H9 (cell line): Measurements from ENCODE around the gene OVOL2. TPM values are rescaled to one million over a fixed set of nuclear protein-coding genes. Genes with fewer than 3 reads are reported as not detected.

Experiments used
- DNase-seq: peaks from one replicate; pipeline ENCODE4 v3.0.0-alpha.2; 2017
- H2AFZ ChIP-seq: one replicate; pipeline ENCODE4 v1.6.1; 2013; ENCODE audit warnings: mild to moderate bottlenecking, low read length, control low read depth, moderate library complexity
- H2AK5ac ChIP-seq: 2 replicates; pipeline ENCODE4 v1.6.1; 2013; ENCODE audit warnings: low read length, control low read depth, mixed read lengths; ENCODE audit not compliant: insufficient read length
- H2BK120ac ChIP-seq: one replicate; pipeline ENCODE4 v1.6.1; 2013; ENCODE audit warnings: low read depth, mild to moderate bottlenecking, low read length, control low read depth, inconsistent platforms; ENCODE audit not compliant: poor library complexity, severe bottlenecking
- H2BK12ac ChIP-seq: 2 replicates; pipeline ENCODE4 v1.6.1; 2013; ENCODE audit warnings: low read length, control low read depth, mixed read lengths, low read depth; ENCODE audit not compliant: insufficient read length
- H2BK15ac ChIP-seq: 2 replicates; pipeline ENCODE4 v1.6.1; 2013; ENCODE audit warnings: low read depth, low read length, control low read depth
- H2BK20ac ChIP-seq: one replicate; pipeline ENCODE4 v1.6.1; 2013; ENCODE audit warnings: low read depth, mild to moderate bottlenecking, low read length, control low read depth, inconsistent platforms; ENCODE audit not compliant: poor library complexity, severe bottlenecking
- H2BK5ac ChIP-seq: 2 replicates; pipeline ENCODE4 v1.6.1; 2013; ENCODE audit warnings: low read length, control low read depth, mixed read lengths; ENCODE audit not compliant: insufficient read length
- H3K14ac ChIP-seq: 2 replicates; pipeline ENCODE4 v1.6.1; 2013; ENCODE audit warnings: low read length, control low read depth; ENCODE audit not compliant: insufficient read depth
- H3K18ac ChIP-seq: 2 replicates; pipeline ENCODE4 v1.6.1; 2013; ENCODE audit warnings: low read depth, mild to moderate bottlenecking, mixed read lengths, low read length, control low read depth; ENCODE audit not compliant: insufficient read length
- H3K23ac ChIP-seq: 2 replicates; pipeline ENCODE4 v1.6.1; 2013; ENCODE audit warnings: low read length, control low read depth, mixed read lengths, low read depth; ENCODE audit not compliant: insufficient read length
- H3K23me2 ChIP-seq: 2 replicates; pipeline ENCODE4 v1.6.1; 2013; ENCODE audit warnings: low read depth, mild to moderate bottlenecking, mixed read lengths, low read length, control low read depth; ENCODE audit not compliant: insufficient read length, poor library complexity, severe bottlenecking
- H3K27ac ChIP-seq: 2 replicates; pipeline ENCODE4 v1.5.1; 2013; ENCODE audit warnings: low read length, control low read depth, mixed read lengths, low read depth; ENCODE audit not compliant: insufficient read length
- H3K27me3 ChIP-seq: 2 replicates; pipeline ENCODE4 v1.6.1; 2013; ENCODE audit warnings: low read length, control low read depth, inconsistent platforms; ENCODE audit not compliant: insufficient read depth
- H3K4ac ChIP-seq: 2 replicates; pipeline ENCODE4 v1.6.1; 2013; ENCODE audit warnings: low read depth, mild to moderate bottlenecking, control low read depth, inconsistent platforms, low read length, moderate library complexity
- H3K4me1 ChIP-seq: 2 replicates; pipeline ENCODE4 v1.6.1; 2013; ENCODE audit warnings: low read length, control low read depth, inconsistent platforms; ENCODE audit not compliant: insufficient read depth
- H3K4me2 ChIP-seq: 2 replicates; pipeline ENCODE4 v1.6.1; 2013; ENCODE audit warnings: low read length, control low read depth, mixed read lengths; ENCODE audit not compliant: insufficient read length, insufficient read depth
- H3K56ac ChIP-seq: 2 replicates; pipeline ENCODE4 v1.6.1; 2013; ENCODE audit warnings: low read depth, mild to moderate bottlenecking, mixed read lengths, low read length, control low read depth; ENCODE audit not compliant: insufficient read length
- H3K79me1 ChIP-seq: 2 replicates; pipeline ENCODE4 v1.6.1; 2013; ENCODE audit warnings: low read depth, mild to moderate bottlenecking, moderate library complexity, low read length, control low read depth, inconsistent platforms; ENCODE audit not compliant: insufficient read depth, poor library complexity, severe bottlenecking
- H3K79me2 ChIP-seq: 2 replicates; pipeline ENCODE4 v1.6.1; 2013; ENCODE audit warnings: low read length, control low read depth, inconsistent platforms; ENCODE audit not compliant: insufficient read depth
- H3K9ac ChIP-seq: 2 replicates; pipeline ENCODE4 v1.6.1; 2013; ENCODE audit warnings: low read length, control low read depth, mixed read lengths; ENCODE audit not compliant: insufficient read length; ENCODE audit errors: extremely low read depth
- H3K9me3 ChIP-seq: one replicate; pipeline ENCODE4 v1.6.1; 2013; ENCODE audit warnings: low read depth, low read length, inconsistent platforms; ENCODE audit not compliant: control insufficient read depth
- H3T11ph ChIP-seq: one replicate; pipeline ENCODE4 v1.6.1; 2013; ENCODE audit warnings: mild to moderate bottlenecking, low read length, control low read depth, inconsistent platforms
- H4K20me1 ChIP-seq: one replicate; pipeline ENCODE4 v1.6.1; 2013; ENCODE audit not compliant: control insufficient read depth, insufficient read length, insufficient read depth
- H4K5ac ChIP-seq: 2 replicates; pipeline ENCODE4 v1.6.1; 2013; ENCODE audit warnings: low read depth, mild to moderate bottlenecking, mixed read lengths, low read length, control low read depth; ENCODE audit not compliant: insufficient read length
- H4K8ac ChIP-seq: replicated peaks from 2 replicates; pipeline ENCODE4 v1.6.1; 2013; ENCODE audit warnings: low read length, control low read depth, mixed read lengths, low read depth; ENCODE audit not compliant: insufficient read length
- H4K91ac ChIP-seq: 2 replicates; pipeline ENCODE4 v1.6.1; 2013; ENCODE audit warnings: low read depth, mild to moderate bottlenecking, moderate library complexity, mixed read lengths, low read length, control low read depth; ENCODE audit not compliant: insufficient read length
- H3K27ac Mint-ChIP-seq, 3 experiments: 2 replicates in 2 of 3; 3 replicates in 1 of 3; pipeline ENCODE4 v1.8.0; 2020 to 2021; ENCODE audit warnings: mixed read lengths in 3 of 3, mild to moderate bottlenecking in 1 of 3, moderate library complexity in 1 of 3
- H3K27me3 Mint-ChIP-seq: 2 replicates; pipeline ENCODE4 v1.8.0; 2021; ENCODE audit warnings: low read depth, mild to moderate bottlenecking, moderate library complexity, mixed read lengths
- H3K36me3 Mint-ChIP-seq, 3 experiments: 2 replicates in 2 of 3; 3 replicates in 1 of 3; pipeline ENCODE4 v1.8.0; 2020 to 2021; ENCODE audit warnings: low read depth in 3 of 3, mixed read lengths in 3 of 3; ENCODE audit not compliant: insufficient read depth in 1 of 3
- H3K4me1 Mint-ChIP-seq, 2 experiments: 2 replicates each; pipeline ENCODE4 v1.8.0; 2020; ENCODE audit warnings: mixed read lengths in 2 of 2
- H3K4me3 Mint-ChIP-seq, 2 experiments: 2 replicates in 1 of 2; 3 replicates in 1 of 2; pipeline ENCODE4 v1.8.0; 2020 to 2021; ENCODE audit warnings: mild to moderate bottlenecking in 2 of 2, mixed read lengths in 2 of 2, moderate library complexity in 1 of 2
- H3K9me3 Mint-ChIP-seq, 2 experiments: 2 replicates in 1 of 2; 3 replicates in 1 of 2; pipeline ENCODE4 v1.8.0; 2020; ENCODE audit warnings: mild to moderate bottlenecking in 2 of 2, mixed read lengths in 2 of 2, moderate library complexity in 1 of 2
- WGBS: extraction: QIAGEN DNeasy Blood & Tissue Kit; methylation state at CpG from one replicate; pipeline ENCODE4 v1.1.7; 2013; ENCODE audit warnings: missing lambda C conversion rate, low lambda C conversion rate, mixed read lengths; ENCODE audit not compliant: insufficient read length; ENCODE audit errors: extremely low coverage; 5-methylcytosine and 5-hydroxymethylcytosine counted together
- total RNA-seq: library from RNA; stranded (reverse); gene quantifications from 2 replicates; pipeline ENCODE4 v1.2.1, GENCODE V29; 2021
- TF ChIP-seq, protein P1 (sequence below): fragments of 200-600 bp; sonication (generic); conservative IDR thresholded peaks from 3 replicates; pipeline ENCODE4 v1.8.0; 2021; ENCODE audit warnings: antibody characterized with exemption, mild to moderate bottlenecking

The OVOL2 gene
- total RNA-seq, 1 experiment from 2014 or later, result 5.8 TPM

DNA sequence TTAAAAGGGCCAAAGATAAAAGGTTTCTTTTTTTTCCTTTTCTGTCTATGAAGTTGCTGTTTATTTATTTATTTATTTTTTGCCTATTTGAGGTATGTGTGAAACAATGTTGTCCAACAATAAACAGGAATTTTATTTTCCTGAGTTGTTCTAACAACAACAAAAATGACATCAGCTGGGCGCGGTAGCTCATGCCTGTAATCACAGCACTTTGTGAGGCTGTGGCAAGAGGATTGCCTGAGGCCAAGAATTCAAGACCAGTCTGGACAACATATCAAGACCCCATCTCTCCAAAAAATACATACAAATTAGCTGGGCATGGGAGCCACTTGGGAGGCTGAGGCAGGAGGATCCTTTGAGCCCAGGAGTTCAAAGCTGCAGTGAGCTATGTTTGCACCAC is 44.8 kb downstream of the OVOL2 start:
- Mint-ChIP-seq H3K4me1 (peaks cover under 1 to 2% of the 10 kb centered on the region in 2 experiments; a peak in 2 of 4 replicates), H3K36me3 (peaks cover 7 to 11% (median 8%) of the 10 kb centered on the region in 3 experiments; a peak in 6 of 7 replicates), H3K27me3 (no peaks in the 10 kb centered on the region), H3K27ac (no peak overlapping the region), H3K4me3 (no peak overlapping the region), H3K9me3 (peaks cover 5 to 9% of the 10 kb centered on the region in 2 experiments)
- Histone ChIP-seq H3K27me3 (no peaks in the 10 kb centered on the region), H3K9me3 (no peaks in the 10 kb centered on the region), H3K79me2 (no peaks in the 10 kb centered on the region), H2AK5ac (no peak overlapping the region), H3K9ac (no peak overlapping the region), H3K14ac (no peak overlapping the region), H2BK20ac (no peak overlapping the region), H3K4me2 (no peak overlapping the region), H2BK12ac (no peak overlapping the region), H3K79me1 (no peaks in the 10 kb centered on the region), H3K4ac (no peak overlapping the region), H3K56ac (no peak overlapping the region), H3K4me1 (no peaks in the 10 kb centered on the region), H3K23ac (no peak overlapping the region), H2BK120ac (no peak overlapping the region), H3K23me2 (no peaks in the 10 kb centered on the region), H2AFZ (no peak overlapping the region), H2BK15ac (no peak overlapping the region), H2BK5ac (no peak overlapping the region), H4K91ac (no peak overlapping the region), H3K27ac (no peak overlapping the region), H3T11ph (no peak overlapping the region), H3K18ac (no peak overlapping the region), H4K5ac (no peak overlapping the region), H4K20me1 (no peaks in the 10 kb centered on the region), H4K8ac (no peak overlapping the region)
- WGBS, result no CpG with 5 or more reads among the region's 2 CpGs
- TF ChIP-seq, protein P1, sequence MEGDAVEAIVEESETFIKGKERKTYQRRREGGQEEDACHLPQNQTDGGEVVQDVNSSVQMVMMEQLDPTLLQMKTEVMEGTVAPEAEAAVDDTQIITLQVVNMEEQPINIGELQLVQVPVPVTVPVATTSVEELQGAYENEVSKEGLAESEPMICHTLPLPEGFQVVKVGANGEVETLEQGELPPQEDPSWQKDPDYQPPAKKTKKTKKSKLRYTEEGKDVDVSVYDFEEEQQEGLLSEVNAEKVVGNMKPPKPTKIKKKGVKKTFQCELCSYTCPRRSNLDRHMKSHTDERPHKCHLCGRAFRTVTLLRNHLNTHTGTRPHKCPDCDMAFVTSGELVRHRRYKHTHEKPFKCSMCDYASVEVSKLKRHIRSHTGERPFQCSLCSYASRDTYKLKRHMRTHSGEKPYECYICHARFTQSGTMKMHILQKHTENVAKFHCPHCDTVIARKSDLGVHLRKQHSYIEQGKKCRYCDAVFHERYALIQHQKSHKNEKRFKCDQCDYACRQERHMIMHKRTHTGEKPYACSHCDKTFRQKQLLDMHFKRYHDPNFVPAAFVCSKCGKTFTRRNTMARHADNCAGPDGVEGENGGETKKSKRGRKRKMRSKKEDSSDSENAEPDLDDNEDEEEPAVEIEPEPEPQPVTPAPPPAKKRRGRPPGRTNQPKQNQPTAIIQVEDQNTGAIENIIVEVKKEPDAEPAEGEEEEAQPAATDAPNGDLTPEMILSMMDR, result no peak
- DNase-seq, result no peak
